HuH-7 (cell line): ENCODE measurements around the gene RAB20.
"Not testable (repeated sequence)": the region's sequence is repeated elsewhere in the genome, so short reads cannot be mapped to it uniquely, and the experiment has no call there.

Experiments
- DNase-seq: peaks from one replicate; pipeline ENCODE4 v3.0.0; 2011; ENCODE audit warnings: low spot score

The RAB20 gene

GRCh38 chr13:110509971-110510786, 51.3 kb downstream of the RAB20 start:
- DNase-seq: no peak

GRCh38 chr13:110509478-110509926, 52.0 kb downstream of the RAB20 start:
- no peak for DNase-seq

- DNase-seq: no peak
These were observed 53.7 kb downstream of the RAB20 start for GRCh38 chr13:110507678-110508381.

GRCh38 chr13:110506859-110507566, 54.5 kb downstream of the RAB20 start:
- DNase-seq: no peak

GRCh38 chr13:110506396-110506795, 55.1 kb downstream of the RAB20 start:
- no peak for DNase-seq

GRCh38 chr13:110505594-110505993, 55.9 kb downstream of the RAB20 start:
- no peak for DNase-seq

GRCh38 chr13:110503979-110504499, 57.5 kb downstream of the RAB20 start:
- no peak for DNase-seq

- DNase-seq: no peak
These were observed 58.3 kb downstream of the RAB20 start for GRCh38 chr13:110503037-110503901.

- DNase-seq: no peak
These were observed 60.3 kb downstream of the RAB20 start for GRCh38 chr13:110501188-110501587.

GRCh38 chr13:110500341-110500740, 61.2 kb downstream of the RAB20 start:
- DNase-seq: no peak

- DNase-seq: no peak
These were observed 61.8 kb downstream of the RAB20 start for GRCh38 chr13:110499621-110500281.

- DNase-seq: no peak
These were observed 62.8 kb downstream of the RAB20 start for GRCh38 chr13:110498765-110499164.

- DNase-seq: no peak
These were observed 63.2 kb downstream of the RAB20 start for GRCh38 chr13:110498327-110498726.

GRCh38 chr13:110497896-110498295, 63.6 kb downstream of the RAB20 start:
- not testable (repeated sequence) for DNase-seq

- no peak for DNase-seq
These were observed 64.5 kb downstream of the RAB20 start for GRCh38 chr13:110497003-110497402.

GRCh38 chr13:110496281-110496680, 65.2 kb downstream of the RAB20 start:
- DNase-seq: no peak

- DNase-seq: no peak
These were observed 65.6 kb downstream of the RAB20 start for GRCh38 chr13:110495881-110496280.

- no peak for DNase-seq
These were observed 66.1 kb downstream of the RAB20 start for GRCh38 chr13:110495376-110495775.

- DNase-seq: no peak
These were observed 67.9 kb downstream of the RAB20 start for GRCh38 chr13:110493613-110494012.

GRCh38 chr13:110492679-110493593, 68.6 kb downstream of the RAB20 start:
- no peak for DNase-seq
